Measurements from ENCODE around the gene SIL1. TPM values are rescaled to one million over a fixed set of nuclear protein-coding genes. Genes with fewer than 3 reads are reported as not detected.

SIL1 gene
- polyA plus RNA-seq, 1 experiment, result 64.6 TPM

GRCh38 chr5:139082813-139083498 lies 115.2 kb downstream of the SIL1 start:
- Histone ChIP-seq H3K27me3 (ENCODE audit: control insufficient read depth, insufficient read depth, low read length) (no peaks in the 10 kb centered on the region), H3K4me3 (ENCODE audit: low read depth, low read length) (no peak overlapping the region), H3K27ac (ENCODE audit: low read depth, low read length) (no peak overlapping the region), H3K9me3 (ENCODE audit: control insufficient read depth, insufficient read depth, low read length) (no peaks in the 10 kb centered on the region)
- no peak for DNase-seq (ENCODE audit: low read depth, low spot score)
- TF ChIP-seq CTCF (IDR thresholded peaks at IDR 0.05; ENCODE audit: low read depth, low read length), result no peak
- ChIA-PET POLR2A (no interaction called here), CTCF (no interaction called here)

- TF ChIP-seq CTCF (IDR thresholded peaks at IDR 0.05; ENCODE audit: low read depth, low read length), result no peak
- no peak for DNase-seq (ENCODE audit: low read depth, low spot score)
- Histone ChIP-seq H3K27me3 (ENCODE audit: control insufficient read depth, insufficient read depth, low read length) (no peaks in the 10 kb centered on the region), H3K27ac (ENCODE audit: low read depth, low read length) (no peak overlapping the region), H3K9me3 (ENCODE audit: control insufficient read depth, insufficient read depth, low read length) (no peaks in the 10 kb centered on the region), H3K4me3 (ENCODE audit: low read depth, low read length) (no peak overlapping the region)
- ChIA-PET CTCF (interaction anchor here (0.6 to 0.7 kb wide), 2 partner anchors 8 to 64 kb away, joined by 3 read pairs; no protein-coding TSS in a partner anchor), POLR2A (no interaction called here)
Observed at GRCh38 chr5:139079991-139080610, 118.1 kb downstream of the SIL1 start.

GRCh38 chr5:139079225-139079990 lies 118.8 kb downstream of the SIL1 start:
- Histone ChIP-seq H3K27ac (ENCODE audit: low read depth, low read length) (no peak overlapping the region), H3K9me3 (ENCODE audit: control insufficient read depth, insufficient read depth, low read length) (no peaks in the 10 kb centered on the region), H3K4me3 (ENCODE audit: low read depth, low read length) (no peak overlapping the region), H3K27me3 (ENCODE audit: control insufficient read depth, insufficient read depth, low read length) (no peaks in the 10 kb centered on the region)
- no peak for DNase-seq (ENCODE audit: low read depth, low spot score)
- ChIA-PET POLR2A (no interaction called here), CTCF (interaction anchor here (0.7 kb wide), 1 partner anchor 9 kb away, joined by 3 read pairs; no protein-coding TSS in a partner anchor)
- TF ChIP-seq CTCF (IDR thresholded peaks at IDR 0.05; ENCODE audit: low read depth, low read length), result no peak

- TF ChIP-seq CTCF (IDR thresholded peaks at IDR 0.05; ENCODE audit: low read depth, low read length), result no peak
- H3K27ac ChIP-seq (ENCODE audit: low read depth, low read length), result no peak overlapping the region
- ChIA-PET CTCF (no interaction called here), POLR2A (no interaction called here)
- no peaks in the 10 kb centered on the region for H3K9me3 ChIP-seq (ENCODE audit: control insufficient read depth, insufficient read depth, low read length)
- no peaks in the 10 kb centered on the region for H3K27me3 ChIP-seq (ENCODE audit: control insufficient read depth, insufficient read depth, low read length)
- no peak overlapping the region for H3K4me3 ChIP-seq (ENCODE audit: low read depth, low read length)
- no peak for DNase-seq (ENCODE audit: low read depth, low spot score)
Observed at GRCh38 chr5:139078345-139078744, 119.8 kb downstream of the SIL1 start.

GRCh38 chr5:139077899-139078298 lies 120.3 kb downstream of the SIL1 start:
- H3K4me3 ChIP-seq (ENCODE audit: low read depth, low read length), result no peak overlapping the region
- DNase-seq (ENCODE audit: low read depth, low spot score), result no peak
- no peak for TF ChIP-seq CTCF (IDR thresholded peaks at IDR 0.05; ENCODE audit: low read depth, low read length)
- POLR2A ChIA-PET, result no interaction called here
- H3K27me3 ChIP-seq (ENCODE audit: control insufficient read depth, insufficient read depth, low read length), result no peaks in the 10 kb centered on the region
- no peaks in the 10 kb centered on the region for H3K9me3 ChIP-seq (ENCODE audit: control insufficient read depth, insufficient read depth, low read length)
- CTCF ChIA-PET, result no interaction called here
- no peak overlapping the region for H3K27ac ChIP-seq (ENCODE audit: low read depth, low read length)
